Activated CD4-positive, alpha-beta T cell treated with anti-CD3 and anti-CD28 coated beads, Interleukin-2, amount 50 U/mL, for 16 hours (primary cell): ENCODE measurements around the gene DSTN.

Experiments used
- DNase-seq: peaks from one replicate; pipeline ENCODE4 v3.0.0-alpha.2; 2020

DSTN gene

GRCh38 chr20:17555106-17555505 is 14.8 kb upstream of the DSTN start:
- DNase-seq: no peak

- DNase-seq: no peak
These were observed 12.8 kb upstream of the DSTN start for GRCh38 chr20:17556837-17557674.

- DNase-seq: no peak
These were observed 12.2 kb upstream of the DSTN start for GRCh38 chr20:17557675-17558006.

GRCh38 chr20:17558154-17558940 is 11.5 kb upstream of the DSTN start:
- peak; percentile 54 for DNase-seq

GRCh38 chr20:17558941-17559304 is 11.0 kb upstream of the DSTN start:
- DNase-seq: no peak

GRCh38 chr20:17559338-17559737 is 10.5 kb upstream of the DSTN start:
- no peak for DNase-seq

- DNase-seq: peak; percentile 50
These were observed 9.4 kb upstream of the DSTN start for GRCh38 chr20:17560344-17561074.

- no peak for DNase-seq
These were observed 7.0 kb upstream of the DSTN start for GRCh38 chr20:17562804-17563305.

GRCh38 chr20:17565169-17565845 is 4.6 kb upstream of the DSTN start:
- DNase-seq: no peak

- no peak for DNase-seq
These were observed 3.5 kb upstream of the DSTN start for GRCh38 chr20:17566345-17566744.

GRCh38 chr20:17568045-17568788 is 1.7 kb upstream of the DSTN start:
- no peak for DNase-seq

- peak; percentile 3 for DNase-seq
These were observed 828 bp upstream of the DSTN start for GRCh38 chr20:17568972-17569521.

GRCh38 chr20:17570347-17571152 is 675 bp downstream of the DSTN start:
- DNase-seq: peak; percentile 16

GRCh38 chr20:17571153-17571527 is 1.3 kb downstream of the DSTN start:
- DNase-seq: peak; percentile 69

- DNase-seq: no peak
These were observed 2.3 kb downstream of the DSTN start for GRCh38 chr20:17572034-17572638.

- DNase-seq: no peak
These were observed 3.6 kb downstream of the DSTN start for GRCh38 chr20:17573463-17573862.

- DNase-seq: no peak
These were observed 6.3 kb downstream of the DSTN start for GRCh38 chr20:17576215-17576614.

- DNase-seq: no peak
These were observed 9.6 kb downstream of the DSTN start for GRCh38 chr20:17579369-17580039.

GRCh38 chr20:17580895-17581294 is 11.0 kb downstream of the DSTN start:
- DNase-seq: no peak

GRCh38 chr20:17583126-17583525 is 13.3 kb downstream of the DSTN start:
- DNase-seq: no peak
